B cell (primary cell): ENCODE measurements around the gene CRLF2. TPM values are rescaled to one million over a fixed set of nuclear protein-coding genes. Genes with fewer than 3 reads are reported as not detected.

Source experiments
- ATAC-seq: fragments of 200-7000 bp; cut with Tn5 transposase; one replicate; pipeline ENCODE4 v1.10.0; 2021; ENCODE audit warnings: low read depth, mild to moderate bottlenecking, moderate number of reproducible peaks, moderate library complexity
- CTCF ChIA-PET: fragments of 350-600 bp; sonication (Branson Sonifier 250); formaldehyde crosslinking; loops from one replicate; lab custom pipeline; 2021; ENCODE audit warnings: antibody characterized with exemption, inconsistent platforms; lab: Charles Lee
- POLR2A ChIA-PET: fragments of 350-600 bp; sonication (Branson Sonifier 250); formaldehyde crosslinking; loops from one replicate; lab custom pipeline; 2021; ENCODE audit warnings: antibody characterized with exemption; lab: Charles Lee
- DNase-seq: peaks from one replicate; pipeline ENCODE4 v3.0.0; 2013
- H2AFZ ChIP-seq: 2 replicates; pipeline ENCODE4 v1.6.1; 2012; ENCODE audit warnings: mild to moderate bottlenecking, low read depth, low read length; ENCODE audit not compliant: insufficient read depth, poor library complexity, severe bottlenecking
- H3K27ac ChIP-seq, 2 donors: 1 replicate in 1 of 2; 2 replicates in 1 of 2; pipeline ENCODE4 v1.5.1; 2012 to 2013; ENCODE audit warnings: low read length in 2 of 2, mild to moderate bottlenecking in 2 of 2, moderate library complexity in 1 of 2
- H3K27me3 ChIP-seq, 4 experiments: fragments of 200-600 bp in 1 of 4; sonication (generic) in 1 of 4; replicated peaks in 1 of 4; 1 replicate in 2 of 4; 2 replicates in 2 of 4; pipeline versions ENCODE4 v1.6.1 to v1.7.0; 2013 to 2016; ENCODE audit warnings: low read length in 3 of 4, mild to moderate bottlenecking in 2 of 4, mixed read lengths in 1 of 4, moderate library complexity in 1 of 4; ENCODE audit not compliant: insufficient read depth in 4 of 4, control insufficient read depth in 3 of 4; ENCODE audit errors: control extremely low read depth in 1 of 4
- H3K36me3 ChIP-seq, 2 experiments: replicated peaks in 1 of 2; 1 replicate in 1 of 2; 2 replicates in 1 of 2; pipeline versions ENCODE4 v1.6.1 to v1.7.1; 2013; ENCODE audit warnings: low read length in 1 of 2; ENCODE audit not compliant: insufficient read depth in 2 of 2, control insufficient read depth in 1 of 2; ENCODE audit errors: control extremely low read depth in 1 of 2, extremely low read depth in 1 of 2
- H3K4me1 ChIP-seq, 2 donors: fragments of 200-600 bp in 1 of 2; sonication (generic) in 1 of 2; 1 replicate in 1 of 2; 2 replicates in 1 of 2; pipeline versions ENCODE4 v1.5.1 to v1.6.1; 2013 to 2017; ENCODE audit warnings: low read length in 2 of 2; ENCODE audit not compliant: control insufficient read depth in 2 of 2, insufficient read depth in 2 of 2
- H3K4me2 ChIP-seq: replicated peaks from 2 replicates; pipeline ENCODE3; 2012; ENCODE audit warnings: mild to moderate bottlenecking, low read depth, low read length; ENCODE audit not compliant: poor library complexity, severe bottlenecking
- H3K4me3 ChIP-seq, 5 experiments: fragments of 200-600 bp in 1 of 5; sonication (generic) in 1 of 5; 1 replicate in 3 of 5; 2 replicates in 2 of 5; pipeline versions ENCODE4 v1.5.1 to v1.7.0; 2011 to 2016; ENCODE audit warnings: low read length in 4 of 5, mild to moderate bottlenecking in 4 of 5, low read depth in 2 of 5, control low read depth in 1 of 5, moderate library complexity in 1 of 5; ENCODE audit not compliant: insufficient read depth in 1 of 5; ENCODE audit errors: control extremely low read depth in 1 of 5, extremely low read depth in 1 of 5
- H3K79me2 ChIP-seq: fragments of 200-600 bp; sonication (generic); one replicate; pipeline ENCODE4 v1.6.0; 2016; ENCODE audit warnings: low read length; ENCODE audit not compliant: control insufficient read depth, insufficient read depth
- H3K9ac ChIP-seq: fragments of 200-600 bp; sonication (generic); 2 replicates; pipeline ENCODE4 v1.6.1; 2017; ENCODE audit warnings: mild to moderate bottlenecking, low read length, moderate library complexity
- H3K9me3 ChIP-seq, 3 donors: one replicate each; pipeline versions ENCODE4 v1.6.1 to v1.7.1; 2013; ENCODE audit warnings: low read length in 2 of 3; ENCODE audit not compliant: control insufficient read depth in 2 of 3, insufficient read depth in 1 of 3; ENCODE audit errors: control extremely low read depth in 1 of 3
- H4K20me1 ChIP-seq: 2 replicates; pipeline ENCODE4 v1.6.0; 2012; ENCODE audit warnings: mild to moderate bottlenecking, low read length; ENCODE audit not compliant: insufficient read depth, control insufficient read depth, poor library complexity, severe bottlenecking
- H3K27ac Mint-ChIP-seq: one replicate; pipeline ENCODE4 v1.8.0; 2021; ENCODE audit warnings: mixed read lengths
- H3K27me3 Mint-ChIP-seq: one replicate; pipeline ENCODE4 v1.8.0; 2021; ENCODE audit warnings: mixed read lengths
- H3K4me1 Mint-ChIP-seq: one replicate; pipeline ENCODE4 v1.8.0; 2021; ENCODE audit warnings: mixed read lengths
- H3K4me3 Mint-ChIP-seq: one replicate; pipeline ENCODE4 v1.8.0; 2021; ENCODE audit warnings: mixed read lengths
- H3K9me3 Mint-ChIP-seq: one replicate; pipeline ENCODE4 v1.8.0; 2022; ENCODE audit warnings: mixed read lengths; ENCODE audit not compliant: insufficient read depth
- EZH2 ChIP-seq: IDR thresholded peaks from 2 replicates; pipeline ENCODE4 v1.6.1; 2012; ENCODE audit warnings: borderline replicate concordance, low read depth, mild to moderate bottlenecking, moderate library complexity, low read length; ENCODE audit not compliant: insufficient read depth, poor library complexity, severe bottlenecking
- WGBS: methylation state at CpG from one replicate; pipeline ENCODE4 v1.1.5; 2013; ENCODE audit warnings: missing lambda C conversion rate; ENCODE audit not compliant: insufficient coverage; 5-methylcytosine and 5-hydroxymethylcytosine counted together
- intact Hi-C: fragments of 100-400 bp; cut with micrococcal nuclease; formaldehyde crosslinking; loops from one replicate; pipeline ENCODE4 v1.10.0; 2022
- polyA plus RNA-seq: library from polyadenylated mRNA; depleted of rRNA; stranded (reverse); fragments of >200 nt; gene quantifications from 2 replicates; pipeline ENCODE4 v1.2.3, GENCODE V29; 2012
- total RNA-seq, 2 donors: library from RNA; stranded (reverse); fragments of 120-200 nt in 1 of 2; gene quantifications; 1 replicate in 1 of 2; 2 replicates in 1 of 2; pipeline versions ENCODE4 v1.2.3 to v1.2.4, GENCODE V29; 2013 to 2022
- TF ChIP-seq, protein P1 (sequence below): fragments of 200-600 bp; IDR thresholded peaks from one replicate; pipeline ENCODE4 v1.8.0; 2022; ENCODE audit warnings: antibody characterized with exemption, mild to moderate bottlenecking

CRLF2 gene
- total and polyA plus RNA-seq, 2 donors (not counting 1 experiment from before 2014, with no cell fraction given) = not detected

DNA sequence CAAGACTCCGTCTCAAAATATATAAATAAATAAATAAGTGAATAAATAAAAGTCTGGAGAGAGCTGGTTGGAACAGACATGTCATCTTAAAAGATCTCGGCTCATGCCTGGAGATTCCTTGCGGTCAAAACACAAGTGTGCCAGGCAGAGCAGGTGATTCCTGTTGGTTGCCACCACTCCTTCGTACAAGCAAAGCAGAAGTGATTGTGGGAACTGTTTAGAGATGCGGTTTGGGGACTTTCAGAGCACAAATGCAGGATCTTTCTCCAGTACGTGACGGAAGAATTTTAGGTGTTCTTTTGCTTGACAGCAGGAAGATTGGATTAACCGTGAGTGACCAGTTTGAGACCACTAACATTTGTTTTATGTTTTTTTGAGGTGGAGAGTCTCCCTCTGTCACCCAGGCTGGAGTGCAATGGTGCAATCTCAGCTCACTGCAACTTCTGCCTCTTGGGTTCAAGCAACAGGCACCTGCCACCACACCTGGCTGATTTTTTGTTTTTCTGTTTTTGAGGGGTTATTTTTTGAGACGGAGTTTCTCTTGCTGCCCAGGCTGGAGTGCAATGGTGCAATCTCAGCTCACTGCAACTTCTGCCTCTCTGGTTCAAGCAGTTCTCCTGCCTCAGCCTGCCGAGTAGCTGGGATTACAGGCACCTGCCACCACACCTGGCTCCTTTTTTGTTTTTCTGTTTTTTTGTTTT, 2.8 kb upstream of the CRLF2 start:
- DNase-seq (peak; percentile 72), ATAC-seq (no peak)
- Mint-ChIP-seq H3K27me3 (peaks cover 14% of the 10 kb centered on the region), H3K27ac (peak overlapping the region; percentile 3), H3K9me3 (no peaks in the 10 kb centered on the region), H3K4me1 (peaks cover 17% of the 10 kb centered on the region), H3K4me3 (peak overlapping the region; percentile 31)
- peaks cover 0 to 20% (median 0%) of the 10 kb centered on the region in 3 donors for H3K9me3 ChIP-seq
- H3K9ac ChIP-seq = peak overlapping the region; percentile 7
- 2% methylated on average over 7 of the region's 10 CpGs for WGBS
- ChIA-PET CTCF (no interaction called here), POLR2A (no interaction called here)
- H3K36me3 ChIP-seq = no peaks in the 10 kb centered on the region
- H3K27ac ChIP-seq = no peak overlapping the region
- TF ChIP-seq, protein P1, sequence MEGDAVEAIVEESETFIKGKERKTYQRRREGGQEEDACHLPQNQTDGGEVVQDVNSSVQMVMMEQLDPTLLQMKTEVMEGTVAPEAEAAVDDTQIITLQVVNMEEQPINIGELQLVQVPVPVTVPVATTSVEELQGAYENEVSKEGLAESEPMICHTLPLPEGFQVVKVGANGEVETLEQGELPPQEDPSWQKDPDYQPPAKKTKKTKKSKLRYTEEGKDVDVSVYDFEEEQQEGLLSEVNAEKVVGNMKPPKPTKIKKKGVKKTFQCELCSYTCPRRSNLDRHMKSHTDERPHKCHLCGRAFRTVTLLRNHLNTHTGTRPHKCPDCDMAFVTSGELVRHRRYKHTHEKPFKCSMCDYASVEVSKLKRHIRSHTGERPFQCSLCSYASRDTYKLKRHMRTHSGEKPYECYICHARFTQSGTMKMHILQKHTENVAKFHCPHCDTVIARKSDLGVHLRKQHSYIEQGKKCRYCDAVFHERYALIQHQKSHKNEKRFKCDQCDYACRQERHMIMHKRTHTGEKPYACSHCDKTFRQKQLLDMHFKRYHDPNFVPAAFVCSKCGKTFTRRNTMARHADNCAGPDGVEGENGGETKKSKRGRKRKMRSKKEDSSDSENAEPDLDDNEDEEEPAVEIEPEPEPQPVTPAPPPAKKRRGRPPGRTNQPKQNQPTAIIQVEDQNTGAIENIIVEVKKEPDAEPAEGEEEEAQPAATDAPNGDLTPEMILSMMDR = no peak
- TF ChIP-seq EZH2 = no peak
- H3K4me1 ChIP-seq = peaks cover 18 to 25% of the 10 kb centered on the region in 2 donors
- intact Hi-C loops = no loop called here
- peak overlapping the region; percentile 56 for H3K4me2 ChIP-seq
- no peaks in the 10 kb centered on the region for H4K20me1 ChIP-seq
- no peaks in the 10 kb centered on the region for H3K79me2 ChIP-seq
- no peaks in the 10 kb centered on the region for H3K27me3 ChIP-seq
- no peak overlapping the region for H2AFZ ChIP-seq
- peak overlapping the region in 2 of 5 experiments; percentile 8 to 19 for H3K4me3 ChIP-seq

DNA sequence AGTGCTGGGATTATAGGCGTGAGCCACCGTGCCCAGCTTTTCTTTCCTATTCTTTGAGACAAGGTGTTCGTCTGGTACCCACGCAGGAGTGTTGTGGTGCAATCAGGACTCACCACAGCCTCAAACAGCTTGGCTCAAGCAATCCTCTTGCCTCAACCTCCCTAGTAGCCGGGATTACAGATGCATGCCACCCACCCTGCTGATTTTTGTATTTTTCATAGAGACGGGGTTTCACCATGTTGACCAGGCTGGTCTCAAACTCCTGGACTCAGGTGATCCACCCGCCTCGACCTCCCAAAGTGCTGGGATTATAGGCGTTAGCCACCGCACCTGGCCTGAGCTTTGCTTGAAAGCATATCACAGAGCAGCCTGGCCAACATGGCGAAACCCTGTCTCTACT, 1.5 kb upstream of the CRLF2 start:
- CTCF ChIA-PET = no interaction called here

More for the DNA sequence above, 1.5 kb upstream of the CRLF2 start:
- Mint-ChIP-seq H3K4me1 (peaks cover 17% of the 10 kb centered on the region), H3K27ac (no peak overlapping the region), H3K9me3 (no peaks in the 10 kb centered on the region), H3K4me3 (no peak overlapping the region), H3K27me3 (peaks cover 14% of the 10 kb centered on the region)
- Histone ChIP-seq H3K4me1 (peaks cover 18 to 25% of the 10 kb centered on the region in 2 donors), H3K4me2 (no peak overlapping the region), H3K79me2 (no peaks in the 10 kb centered on the region), H3K9ac (no peak overlapping the region), H3K36me3 (no peaks in the 10 kb centered on the region), H3K9me3 (peaks cover 0 to 19% (median 0%) of the 10 kb centered on the region in 3 donors), H4K20me1 (no peaks in the 10 kb centered on the region), H3K4me3 (no peak overlapping the region), H3K27me3 (no peaks in the 10 kb centered on the region), H2AFZ (no peak overlapping the region), H3K27ac (no peak overlapping the region)
- no peak for ATAC-seq
- POLR2A ChIA-PET = no interaction called here
- WGBS = 88% methylated on average over 10 of the region's 11 CpGs
- intact Hi-C loops = no loop called here
- no peak for DNase-seq
- no peak for TF ChIP-seq EZH2
- TF ChIP-seq, protein P1 = no peak
